Bronchial epithelial cell (primary cell): ENCODE data around the gene CDR2. TPM values are rescaled to one million over a fixed set of nuclear protein-coding genes. Genes with fewer than 3 reads are reported as not detected.
"Not testable (repeated sequence)": the region's sequence is repeated elsewhere in the genome, so short reads cannot be mapped to it uniquely, and the experiment has no call there.

ENCODE experiments used
- DNase-seq: peaks from one replicate; pipeline ENCODE4 v3.0.0-alpha.2; 2010; ENCODE audit warnings: low read depth
- FAIRE-seq: peaks from 2 replicates; lab custom pipeline; 2011; peaks lifted over from hg19 to GRCh38; lab: Jason Lieb, UNC
- H3K27me3 ChIP-seq: 2 replicates; pipeline ENCODE4 v1.5.1; 2011; ENCODE audit warnings: low read length; ENCODE audit not compliant: control insufficient read depth, insufficient read depth
- H3K36me3 ChIP-seq: 2 replicates; pipeline ENCODE4 v1.5.1; 2011; ENCODE audit warnings: low read length; ENCODE audit not compliant: control insufficient read depth, insufficient read depth
- H3K4me3 ChIP-seq: 2 replicates; pipeline ENCODE4 v1.5.1; 2011; ENCODE audit warnings: mild to moderate bottlenecking, low read depth, low read length, control low read depth
- CTCF ChIP-seq: IDR thresholded peaks from 2 replicates; pipeline ENCODE4 v1.5.1; 2011; ENCODE audit warnings: mild to moderate bottlenecking, moderate library complexity, low read length, control low read depth, inconsistent platforms; ENCODE audit not compliant: insufficient read depth, severe bottlenecking
- total RNA-seq: library from RNA; depleted of rRNA; stranded (reverse); fragments of >200 nt; gene quantifications from 2 replicates; pipeline ENCODE4 v1.2.1, GENCODE V29; 2014

CDR2 gene
- total RNA-seq, 1 donor from 2014 or later: 25.3 TPM

GRCh38 chr16:22308824-22309520, 65.4 kb downstream of the CDR2 start:
- Histone ChIP-seq H3K4me3 (no peak overlapping the region), H3K27me3 (no peaks in the 10 kb centered on the region), H3K36me3 (peaks cover 33% of the 10 kb centered on the region)
- DNase-seq: no peak
- no peak for FAIRE-seq
- TF ChIP-seq CTCF: no peak

GRCh38 chr16:22307838-22308237, 66.6 kb downstream of the CDR2 start:
- FAIRE-seq (no peak), DNase-seq (no peak)
- H3K4me3 ChIP-seq: no peak overlapping the region
- peaks cover 33% of the 10 kb centered on the region for H3K36me3 ChIP-seq
- H3K27me3 ChIP-seq: no peaks in the 10 kb centered on the region
- no peak for TF ChIP-seq CTCF

- Histone ChIP-seq H3K36me3 (peaks cover 36% of the 10 kb centered on the region), H3K4me3 (no peak overlapping the region), H3K27me3 (no peaks in the 10 kb centered on the region)
- DNase-seq (no peak), FAIRE-seq (no peak)
- TF ChIP-seq CTCF: no peak
Observed at GRCh38 chr16:22306788-22307187, 67.6 kb downstream of the CDR2 start.

GRCh38 chr16:22304411-22304810, 70.0 kb downstream of the CDR2 start:
- no peak for TF ChIP-seq CTCF

GRCh38 chr16:22302776-22303363, 71.5 kb downstream of the CDR2 start:
- TF ChIP-seq CTCF: no peak
- H3K27me3 ChIP-seq: no peaks in the 10 kb centered on the region
- peaks cover 21% of the 10 kb centered on the region for H3K36me3 ChIP-seq
- DNase-seq (no peak), FAIRE-seq (no peak)
- no peak overlapping the region for H3K4me3 ChIP-seq

More at GRCh38 chr16:22304411-22304810, 70.0 kb downstream of the CDR2 start:
- DNase-seq (no peak), FAIRE-seq (no peak)
- no peaks in the 10 kb centered on the region for H3K27me3 ChIP-seq
- peaks cover 32% of the 10 kb centered on the region for H3K36me3 ChIP-seq
- H3K4me3 ChIP-seq: no peak overlapping the region

GRCh38 chr16:22301423-22301822, 73.0 kb downstream of the CDR2 start:
- not testable (repeated sequence) for FAIRE-seq, DNase-seq, H3K27me3 ChIP-seq, H3K4me3 ChIP-seq
- H3K36me3 ChIP-seq: peaks cover 16% of the 10 kb centered on the region
